ENCODE results near the gene DDN.

Gene DDN

GRCh38 chr12:48982397-48983080 is 16.6 kb downstream of the DDN start:
- Mint-ChIP-seq H3K4me3 (peak overlapping the region; percentile 87), H3K9me3 (no peaks in the 10 kb centered on the region), H3K36me3 (no peaks in the 10 kb centered on the region), H3K4me1 (peaks cover 41% of the 10 kb centered on the region), H3K27ac (peak overlapping the region; percentile 71), H3K27me3 (peaks cover 12% of the 10 kb centered on the region)

- no peak overlapping the region for H3K27ac Mint-ChIP-seq
- H3K4me1 Mint-ChIP-seq, result peaks cover 47% of the 10 kb centered on the region
- H3K36me3 Mint-ChIP-seq, result no peaks in the 10 kb centered on the region
- H3K4me3 Mint-ChIP-seq, result peak overlapping the region; percentile 87
- peaks cover 12% of the 10 kb centered on the region for H3K27me3 Mint-ChIP-seq
- no peaks in the 10 kb centered on the region for H3K9me3 Mint-ChIP-seq
Observed at GRCh38 chr12:48981757-48982157, 17.4 kb downstream of the DDN start.

- peak overlapping the region; percentile 87 for H3K4me3 Mint-ChIP-seq
- no peak overlapping the region for H3K27ac Mint-ChIP-seq
- no peaks in the 10 kb centered on the region for H3K36me3 Mint-ChIP-seq
- no peaks in the 10 kb centered on the region for H3K9me3 Mint-ChIP-seq
- H3K27me3 Mint-ChIP-seq, result peaks cover 12% of the 10 kb centered on the region
- peaks cover 47% of the 10 kb centered on the region for H3K4me1 Mint-ChIP-seq
Observed at GRCh38 chr12:48980953-48981756, 18.0 kb downstream of the DDN start.

GRCh38 chr12:48980389-48980952 is 18.7 kb downstream of the DDN start:
- Mint-ChIP-seq H3K9me3 (no peaks in the 10 kb centered on the region), H3K27ac (peak overlapping the region; percentile 79), H3K36me3 (no peaks in the 10 kb centered on the region), H3K4me3 (peak overlapping the region; percentile 87), H3K27me3 (peaks cover 12% of the 10 kb centered on the region), H3K4me1 (peaks cover 47% of the 10 kb centered on the region)

- Mint-ChIP-seq H3K4me1 (peaks cover 47% of the 10 kb centered on the region), H3K27me3 (peaks cover 14% of the 10 kb centered on the region), H3K9me3 (no peaks in the 10 kb centered on the region), H3K36me3 (no peaks in the 10 kb centered on the region), H3K4me3 (peak overlapping the region; percentile 87), H3K27ac (peak overlapping the region; percentile 41)
Observed at GRCh38 chr12:48979602-48980388, 19.4 kb downstream of the DDN start.

GRCh38 chr12:48978741-48979601 is 20.2 kb downstream of the DDN start:
- peaks cover 47% of the 10 kb centered on the region for H3K4me1 Mint-ChIP-seq
- no peaks in the 10 kb centered on the region for H3K9me3 Mint-ChIP-seq
- peaks cover 18% of the 10 kb centered on the region for H3K27me3 Mint-ChIP-seq
- H3K36me3 Mint-ChIP-seq, result no peaks in the 10 kb centered on the region
- H3K4me3 Mint-ChIP-seq, result peak overlapping the region; percentile 87
- no peak overlapping the region for H3K27ac Mint-ChIP-seq

GRCh38 chr12:48978291-48978740 is 20.9 kb downstream of the DDN start, which contains the start of gene WNT1:
WNT1 (plus strand) TSS chr12:48978322; CDS start chr12:48978651, 329 bp downstream.
- peaks cover 47% of the 10 kb centered on the region for H3K4me1 Mint-ChIP-seq
- peak within 1 kb of the TSS; percentile 87 for H3K4me3 Mint-ChIP-seq
- H3K9me3 Mint-ChIP-seq, result no peaks in the 10 kb centered on the region
- peak within 1 kb of the TSS; percentile 87 for H3K27ac Mint-ChIP-seq
- peaks cover 18% of the 10 kb centered on the region for H3K27me3 Mint-ChIP-seq
- H3K36me3 Mint-ChIP-seq, result no peaks in the 10 kb centered on the region

- Mint-ChIP-seq H3K27me3 (peaks cover 23% of the 10 kb centered on the region), H3K27ac (peak overlapping the region; percentile 87), H3K4me3 (peak overlapping the region; percentile 66), H3K4me1 (peaks cover 48% of the 10 kb centered on the region), H3K9me3 (no peaks in the 10 kb centered on the region), H3K36me3 (no peaks in the 10 kb centered on the region)
Observed at GRCh38 chr12:48977290-48978281, 21.6 kb downstream of the DDN start.

GRCh38 chr12:48973941-48974673 is 25.1 kb downstream of the DDN start:
- Mint-ChIP-seq H3K36me3 (no peaks in the 10 kb centered on the region), H3K9me3 (no peaks in the 10 kb centered on the region), H3K27me3 (peaks cover 29% of the 10 kb centered on the region), H3K27ac (no peak overlapping the region), H3K4me3 (no peak overlapping the region), H3K4me1 (peaks cover 43% of the 10 kb centered on the region)

GRCh38 chr12:48973531-48973930 is 25.6 kb downstream of the DDN start:
- Mint-ChIP-seq H3K9me3 (no peaks in the 10 kb centered on the region), H3K27ac (no peak overlapping the region), H3K4me3 (no peak overlapping the region), H3K27me3 (peaks cover 26% of the 10 kb centered on the region), H3K36me3 (no peaks in the 10 kb centered on the region), H3K4me1 (peaks cover 37% of the 10 kb centered on the region)

GRCh38 chr12:48972952-48973483 is 26.2 kb downstream of the DDN start:
- Mint-ChIP-seq H3K9me3 (no peaks in the 10 kb centered on the region), H3K27me3 (peaks cover 26% of the 10 kb centered on the region), H3K36me3 (no peaks in the 10 kb centered on the region), H3K4me3 (no peak overlapping the region), H3K4me1 (peaks cover 37% of the 10 kb centered on the region), H3K27ac (no peak overlapping the region)

GRCh38 chr12:48972213-48972951 is 26.8 kb downstream of the DDN start:
- Mint-ChIP-seq H3K4me1 (peaks cover 31% of the 10 kb centered on the region), H3K4me3 (no peak overlapping the region)

More at GRCh38 chr12:48972213-48972951, 26.8 kb downstream of the DDN start:
- H3K9me3 Mint-ChIP-seq, result no peaks in the 10 kb centered on the region
- H3K27ac Mint-ChIP-seq, result no peak overlapping the region
- H3K27me3 Mint-ChIP-seq, result peaks cover 25% of the 10 kb centered on the region
- no peaks in the 10 kb centered on the region for H3K36me3 Mint-ChIP-seq
